Adrenal gland (tissue), 5 donors: ENCODE data around the gene COL24A1.

Experiments used
- POLR2A ChIP-seq, 2 donors: fragments of 450-650 bp; IDR thresholded peaks; one replicate each; pipeline ENCODE4 v1.6.1; 2017; ENCODE audit warnings: antibody characterized with exemption in 2 of 2, mild to moderate bottlenecking in 2 of 2, moderate library complexity in 1 of 2
- TF ChIP-seq, protein P1 (sequence below), 6 experiments: fragments of 450-650 bp in 4 of 6; fragments of 200-600 bp in 2 of 6; sonication (generic) in 1 of 6; IDR thresholded peaks; 1 replicate in 5 of 6; 2 replicates in 1 of 6; pipeline versions ENCODE4 v1.5.1 to v1.8.0; 2016 to 2021; ENCODE audit warnings: antibody characterized with exemption in 6 of 6, mild to moderate bottlenecking in 2 of 6, moderate library complexity in 1 of 6
- donor health status: DM: no; HTN: no; CAD: no.

GRCh38 chr1:85936470-85936869 lies 220.1 kb downstream of the COL24A1 start:
- TF ChIP-seq, protein P1, sequence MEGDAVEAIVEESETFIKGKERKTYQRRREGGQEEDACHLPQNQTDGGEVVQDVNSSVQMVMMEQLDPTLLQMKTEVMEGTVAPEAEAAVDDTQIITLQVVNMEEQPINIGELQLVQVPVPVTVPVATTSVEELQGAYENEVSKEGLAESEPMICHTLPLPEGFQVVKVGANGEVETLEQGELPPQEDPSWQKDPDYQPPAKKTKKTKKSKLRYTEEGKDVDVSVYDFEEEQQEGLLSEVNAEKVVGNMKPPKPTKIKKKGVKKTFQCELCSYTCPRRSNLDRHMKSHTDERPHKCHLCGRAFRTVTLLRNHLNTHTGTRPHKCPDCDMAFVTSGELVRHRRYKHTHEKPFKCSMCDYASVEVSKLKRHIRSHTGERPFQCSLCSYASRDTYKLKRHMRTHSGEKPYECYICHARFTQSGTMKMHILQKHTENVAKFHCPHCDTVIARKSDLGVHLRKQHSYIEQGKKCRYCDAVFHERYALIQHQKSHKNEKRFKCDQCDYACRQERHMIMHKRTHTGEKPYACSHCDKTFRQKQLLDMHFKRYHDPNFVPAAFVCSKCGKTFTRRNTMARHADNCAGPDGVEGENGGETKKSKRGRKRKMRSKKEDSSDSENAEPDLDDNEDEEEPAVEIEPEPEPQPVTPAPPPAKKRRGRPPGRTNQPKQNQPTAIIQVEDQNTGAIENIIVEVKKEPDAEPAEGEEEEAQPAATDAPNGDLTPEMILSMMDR (IDR thresholded peaks at IDR 0.05): no peak
- no peak for TF ChIP-seq POLR2A (IDR thresholded peaks at IDR 0.05)
